ENCODE measurements around the gene MYO15A. TPM values are rescaled to one million over a fixed set of nuclear protein-coding genes. Genes with fewer than 3 reads are reported as not detected.

MYO15A gene
- total RNA-seq, 1 experiment from 2014 or later, result 0.26 TPM

- H3K79me2 ChIP-seq (ENCODE audit: low read length), result no peaks in the 10 kb centered on the region
- intact Hi-C loops (cut with micrococcal nuclease), result no loop called here
- ATAC-seq (no peak), DNase-seq (no peak)
- no peak for TF ChIP-seq EZH2phosphoT487 (IDR thresholded peaks at IDR 0.05; ENCODE audit: borderline replicate concordance, low read length)
- no peak for TF ChIP-seq EZH2 (IDR thresholded peaks at IDR 0.05; ENCODE audit: low read length, unreplicated experiment)
- TF ChIP-seq CTCF (conservative IDR thresholded peaks at IDR 0.05; ENCODE audit: low read depth, low read length), result no peak
- no peaks in the 10 kb centered on the region for H3F3A ChIP-seq (ENCODE audit: low read length, unreplicated experiment)
- H3K4me3 ChIP-seq (ENCODE audit: low read length), result no peak overlapping the region
- POLR2A ChIA-PET (ENCODE audit: unreplicated experiment), result no interaction called here
- no peaks in the 10 kb centered on the region for H3K9me3 ChIP-seq (ENCODE audit: low read length)
- no TSS peak for BruUV-seq (replicated peaks)
- H3K27me3 ChIP-seq (ENCODE audit: low read length), result no peaks in the 10 kb centered on the region
- CTCF ChIA-PET, result no interaction called here
- no peak overlapping the region for H3K27ac ChIP-seq (ENCODE audit: low read length)
- no peaks in the 10 kb centered on the region for H3K9me2 ChIP-seq (replicated peaks; ENCODE audit: low read length)
- H2AFZ ChIP-seq (ENCODE audit: low read length), result 0 out of 2 replicates have a peak overlapping the region, but pooled peaks have one; percentile 7
- no peak overlapping the region for H3K9ac ChIP-seq (ENCODE audit: low read length)
- no peaks in the 10 kb centered on the region for H3K36me3 ChIP-seq (ENCODE audit: low read depth, low read length)
- H4K20me1 ChIP-seq (ENCODE audit: low read length), result no peaks in the 10 kb centered on the region
- H3K4me1 ChIP-seq (ENCODE audit: insufficient read depth, low read length), result no peaks in the 10 kb centered on the region
- H3K4me2 ChIP-seq (ENCODE audit: low read length), result no peak overlapping the region
These were observed 37.7 kb upstream of the MYO15A start for GRCh38 chr17:18070861-18071340.

GRCh38 chr17:18071751-18072150 lies 36.8 kb upstream of the MYO15A start:
- H2AFZ ChIP-seq (ENCODE audit: low read length), result no peak overlapping the region
- ATAC-seq (no peak), DNase-seq (no peak)
- H3K4me1 ChIP-seq (ENCODE audit: insufficient read depth, low read length), result no peaks in the 10 kb centered on the region
- H3K79me2 ChIP-seq (ENCODE audit: low read length), result no peaks in the 10 kb centered on the region
- CTCF ChIA-PET, result no interaction called here
- no peaks in the 10 kb centered on the region for H3F3A ChIP-seq (ENCODE audit: low read length, unreplicated experiment)
- H3K27me3 ChIP-seq (ENCODE audit: low read length), result no peaks in the 10 kb centered on the region
- no peaks in the 10 kb centered on the region for H4K20me1 ChIP-seq (ENCODE audit: low read length)
- no peak overlapping the region for H3K4me2 ChIP-seq (ENCODE audit: low read length)
- POLR2A ChIA-PET (ENCODE audit: unreplicated experiment), result no interaction called here
- TF ChIP-seq CTCF (conservative IDR thresholded peaks at IDR 0.05; ENCODE audit: low read depth, low read length), result no peak
- no peak for TF ChIP-seq EZH2 (IDR thresholded peaks at IDR 0.05; ENCODE audit: low read length, unreplicated experiment)
- TF ChIP-seq EZH2phosphoT487 (IDR thresholded peaks at IDR 0.05; ENCODE audit: borderline replicate concordance, low read length), result no peak
- H3K9me2 ChIP-seq (replicated peaks; ENCODE audit: low read length), result no peaks in the 10 kb centered on the region
- no TSS peak for BruUV-seq (replicated peaks)
- H3K36me3 ChIP-seq (ENCODE audit: low read depth, low read length), result no peaks in the 10 kb centered on the region
- H3K4me3 ChIP-seq (ENCODE audit: low read length), result no peak overlapping the region
- H3K9me3 ChIP-seq (ENCODE audit: low read length), result no peaks in the 10 kb centered on the region
- intact Hi-C loops (cut with micrococcal nuclease), result no loop called here
- no peak overlapping the region for H3K9ac ChIP-seq (ENCODE audit: low read length)
- H3K27ac ChIP-seq (ENCODE audit: low read length), result no peak overlapping the region

GRCh38 chr17:18074566-18075272 lies 33.8 kb upstream of the MYO15A start:
- no peak for TF ChIP-seq EZH2 (IDR thresholded peaks at IDR 0.05; ENCODE audit: low read length, unreplicated experiment)
- TF ChIP-seq CTCF (conservative IDR thresholded peaks at IDR 0.05; ENCODE audit: low read depth, low read length), result no peak
- no peak for TF ChIP-seq EZH2phosphoT487 (IDR thresholded peaks at IDR 0.05; ENCODE audit: borderline replicate concordance, low read length)
- Histone ChIP-seq H3K4me2 (ENCODE audit: low read length) (no peak overlapping the region), H3K27me3 (ENCODE audit: low read length) (no peaks in the 10 kb centered on the region), H4K20me1 (ENCODE audit: low read length) (no peaks in the 10 kb centered on the region), H3K36me3 (ENCODE audit: low read depth, low read length) (no peaks in the 10 kb centered on the region), H3K4me3 (ENCODE audit: low read length) (no peak overlapping the region), H3K27ac (ENCODE audit: low read length) (no peak overlapping the region), H3K79me2 (ENCODE audit: low read length) (no peaks in the 10 kb centered on the region), H3K9me3 (ENCODE audit: low read length) (no peaks in the 10 kb centered on the region), H3K9me2 (replicated peaks; ENCODE audit: low read length) (no peaks in the 10 kb centered on the region), H3K9ac (ENCODE audit: low read length) (no peak overlapping the region), H3K4me1 (ENCODE audit: insufficient read depth, low read length) (no peaks in the 10 kb centered on the region), H3F3A (ENCODE audit: low read length, unreplicated experiment) (no peaks in the 10 kb centered on the region), H2AFZ (ENCODE audit: low read length) (no peak overlapping the region)
- POLR2A ChIA-PET (ENCODE audit: unreplicated experiment), result no interaction called here
- BruUV-seq (replicated peaks), result no TSS peak
- intact Hi-C loops (cut with micrococcal nuclease), result no loop called here
- no peak for ATAC-seq
- CTCF ChIA-PET, result no interaction called here
- no peak for DNase-seq

Data from PC-3 (cell line).